HEK293 (cell line): ENCODE data around the gene RPL14.
"Not testable (repeated sequence)": the region's sequence is repeated elsewhere in the genome, so short reads cannot be mapped to it uniquely, and the experiment has no call there.

Experiments
- CTCF ChIA-PET: fragments of 350-600 bp; formaldehyde crosslinking; extraction: SDS; loops from one replicate; lab custom pipeline; 2021; ENCODE audit warnings: antibody characterized with exemption; lab: Yijun Ruan, JAX
- POLR2A ChIA-PET: fragments of 300-600 bp; formaldehyde crosslinking; extraction: SDS; loops from one replicate; lab custom pipeline; 2020; ENCODE audit warnings: antibody characterized with exemption, inconsistent platforms; lab: Yijun Ruan, JAX
- H3K27ac ChIP-seq: fragments of 200-500 bp; sonication (Bioruptor generic); 2 replicates; pipeline ENCODE4 v1.5.1; 2014; ENCODE audit warnings: low read depth, low read length, control low read depth, inconsistent platforms; ENCODE audit errors: extremely low read depth
- H3K36me3 ChIP-seq, 2 experiments: fragments of 200-500 bp in 1 of 2; sonication (Bioruptor generic) in 1 of 2; 1 replicate in 1 of 2; 2 replicates in 1 of 2; pipeline ENCODE4 v1.5.1; 2014 to 2017; ENCODE audit warnings: inconsistent platforms in 2 of 2, low read length in 2 of 2; ENCODE audit not compliant: control insufficient read depth in 2 of 2, insufficient read depth in 1 of 2
- H3K4me1 ChIP-seq: fragments of 200-500 bp; sonication (Bioruptor generic); 2 replicates; pipeline ENCODE4 v1.5.1; 2014; ENCODE audit warnings: mild to moderate bottlenecking, low read length, inconsistent platforms; ENCODE audit not compliant: control insufficient read depth, insufficient read depth
- H3K4me3 ChIP-seq: 2 replicates; pipeline ENCODE4 v1.5.1; 2011; ENCODE audit warnings: low read depth, mild to moderate bottlenecking, control low read depth, low read length, moderate library complexity
- H3K9me3 ChIP-seq: fragments of 200-500 bp; sonication (Bioruptor generic); 2 replicates; pipeline ENCODE4 v1.5.1; 2014; ENCODE audit warnings: low read depth, low read length, inconsistent platforms; ENCODE audit not compliant: control insufficient read depth, insufficient read depth
- CTCF ChIP-seq: fragments of 450-650 bp; formaldehyde crosslinking; IDR thresholded peaks from 2 replicates; pipeline ENCODE4 v1.5.1; 2016; ENCODE audit warnings: missing biosample characterization, missing genetic modification characterization
- HOXD13 ChIP-seq: sonication (generic); formaldehyde crosslinking; IDR thresholded peaks from 2 replicates; pipeline ENCODE4 v1.8.0; 2022; ENCODE audit warnings: missing genetic modification reagents, borderline replicate concordance
- MZF1 ChIP-seq: fragments of 450-650 bp; formaldehyde crosslinking; IDR thresholded peaks from 2 replicates; pipeline ENCODE4 v1.5.1; 2017; ENCODE audit warnings: missing biosample characterization, missing genetic modification characterization, borderline replicate concordance
- OVOL3 ChIP-seq: fragments of 450-650 bp; formaldehyde crosslinking; IDR thresholded peaks from 2 replicates; pipeline ENCODE4 v1.5.1; 2016; ENCODE audit warnings: missing biosample characterization, missing genetic modification characterization
- PRDM4 ChIP-seq: fragments of 450-650 bp; formaldehyde crosslinking; IDR thresholded peaks from 2 replicates; pipeline ENCODE4 v1.5.1; 2017; ENCODE audit warnings: missing biosample characterization, missing genetic modification characterization
- SP7 ChIP-seq: fragments of 450-650 bp; formaldehyde crosslinking; IDR thresholded peaks from 2 replicates; pipeline ENCODE4 v1.5.1; 2016; ENCODE audit warnings: missing biosample characterization, missing genetic modification characterization
- WT1 ChIP-seq: fragments of 450-650 bp; formaldehyde crosslinking; IDR thresholded peaks from 2 replicates; pipeline ENCODE4 v1.5.1; 2016; ENCODE audit warnings: missing biosample characterization, missing genetic modification characterization
- ZNF133 ChIP-seq: fragments of 450-650 bp; formaldehyde crosslinking; IDR thresholded peaks from 2 replicates; pipeline ENCODE4 v1.5.1; 2016; ENCODE audit warnings: missing biosample characterization, missing genetic modification characterization
- ZNF138 ChIP-seq: fragments of 450-650 bp; formaldehyde crosslinking; IDR thresholded peaks from 2 replicates; pipeline ENCODE4 v1.5.1; 2016; ENCODE audit warnings: missing biosample characterization, missing genetic modification characterization, borderline replicate concordance
- ZNF155 ChIP-seq: fragments of 450-650 bp; formaldehyde crosslinking; IDR thresholded peaks from 2 replicates; pipeline ENCODE4 v1.5.1; 2016; ENCODE audit warnings: missing biosample characterization, missing genetic modification characterization
- ZNF16 ChIP-seq: fragments of 450-650 bp; formaldehyde crosslinking; IDR thresholded peaks from 2 replicates; pipeline ENCODE4 v1.5.1; 2016; ENCODE audit warnings: low read depth, missing biosample characterization, missing genetic modification characterization
- ZNF174 ChIP-seq: fragments of 450-650 bp; formaldehyde crosslinking; IDR thresholded peaks from 2 replicates; pipeline ENCODE4 v1.5.0; 2017; ENCODE audit warnings: missing biosample characterization, mild to moderate bottlenecking, missing genetic modification characterization
- ZNF19 ChIP-seq: fragments of 450-650 bp; formaldehyde crosslinking; IDR thresholded peaks from 2 replicates; pipeline ENCODE4; 2016; ENCODE audit warnings: missing biosample characterization, missing genetic modification characterization, low read depth
- ZNF2 ChIP-seq: fragments of 450-650 bp; formaldehyde crosslinking; IDR thresholded peaks from 2 replicates; pipeline ENCODE4 v1.5.1; 2016; ENCODE audit warnings: missing biosample characterization, missing genetic modification characterization
- ZNF24 ChIP-seq: fragments of 450-650 bp; formaldehyde crosslinking; IDR thresholded peaks from 2 replicates; pipeline ENCODE4 v1.5.1; 2016; ENCODE audit warnings: missing biosample characterization, missing genetic modification characterization
- ZNF521 ChIP-seq: fragments of 450-650 bp; formaldehyde crosslinking; IDR thresholded peaks from 2 replicates; pipeline ENCODE4 v1.5.1; 2017; ENCODE audit warnings: missing biosample characterization, mild to moderate bottlenecking, missing genetic modification characterization
- ZNF549 ChIP-seq: fragments of 450-650 bp; IDR thresholded peaks from 2 replicates; pipeline ENCODE4 v1.5.1; 2018; ENCODE audit warnings: missing biosample characterization, missing genetic modification characterization, mild to moderate bottlenecking, inconsistent platforms, moderate library complexity
- ZNF580 ChIP-seq: fragments of 450-650 bp; formaldehyde crosslinking; IDR thresholded peaks from 2 replicates; pipeline ENCODE4 v1.5.1; 2016; ENCODE audit warnings: missing biosample characterization, missing genetic modification characterization
- ZSCAN30 ChIP-seq: fragments of 450-650 bp; IDR thresholded peaks from 2 replicates; pipeline ENCODE4 v1.5.1; 2018; ENCODE audit warnings: missing biosample characterization, mild to moderate bottlenecking, missing genetic modification characterization, moderate library complexity
- TF ChIP-seq, protein P1 (sequence below): fragments of 450-650 bp; formaldehyde crosslinking; IDR thresholded peaks from 2 replicates; pipeline ENCODE4 v1.5.1; 2016; ENCODE audit warnings: missing biosample characterization, missing genetic modification characterization, borderline replicate concordance

RPL14 gene

DNA sequence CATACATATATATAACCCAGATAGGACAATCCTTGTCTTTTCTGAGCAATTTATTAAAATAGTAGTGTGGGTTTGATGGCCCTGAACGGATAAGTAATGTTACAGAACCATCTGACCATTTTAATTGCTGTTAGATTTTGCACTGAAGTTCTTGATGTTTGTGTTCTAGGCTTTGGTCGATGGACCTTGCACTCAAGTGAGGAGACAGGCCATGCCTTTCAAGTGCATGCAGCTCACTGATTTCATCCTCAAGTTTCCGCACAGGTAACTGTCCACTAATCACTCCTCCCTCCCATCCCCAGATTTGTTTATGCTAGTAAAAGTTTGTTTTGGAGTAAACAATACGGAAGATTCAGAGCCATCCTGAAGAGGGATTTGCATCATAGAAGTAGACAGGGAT is 1.3 kb downstream of the RPL14 start:
- Histone ChIP-seq H3K9me3 (no peaks in the 10 kb centered on the region), H3K4me1 (no peaks in the 10 kb centered on the region), H3K36me3 (peaks cover 33 to 58% of the 10 kb centered on the region in 2 experiments; a peak in 2 of 3 replicates), H3K4me3 (peak overlapping the region; percentile 90), H3K27ac (no peak overlapping the region)
- ChIA-PET POLR2A (no interaction called here), CTCF (no interaction called here)
- no peak for TF ChIP-seq ZNF133
- no peak for TF ChIP-seq ZNF138 (tag by site-specific recombination)

DNA sequence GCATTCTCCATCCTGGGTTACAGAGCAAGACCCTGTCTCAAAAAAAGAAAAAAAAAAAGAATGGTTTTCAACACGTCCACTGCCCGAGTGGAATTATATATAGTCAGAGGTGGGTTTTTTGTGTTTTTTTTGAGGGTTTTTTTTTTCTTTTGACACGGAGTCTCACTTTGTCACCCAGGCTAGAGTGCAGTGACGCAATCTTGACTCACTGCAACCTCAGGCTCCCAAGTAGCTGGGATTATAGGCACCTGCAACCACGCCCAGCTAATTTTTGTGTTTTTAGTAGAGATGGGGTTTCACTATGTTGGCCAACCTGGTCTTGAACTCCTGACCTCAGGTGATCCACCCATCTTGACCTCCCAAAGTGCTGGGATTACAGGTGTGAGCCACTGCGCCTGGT is 3.3 kb downstream of the RPL14 start:
- H3K4me1 ChIP-seq, H3K27ac ChIP-seq, POLR2A ChIA-PET, H3K4me3 ChIP-seq, H3K9me3 ChIP-seq: not testable (repeated sequence)
- CTCF ChIA-PET = interaction anchor here (0.7 to 1.0 kb wide), 2 partner anchors 27 to 45 kb away, joined by 4 read pairs; partner anchors contain the start of gene ZNF620
- peaks cover 33 to 78% of the 10 kb centered on the region in 2 experiments; a peak in 2 of 3 replicates for H3K36me3 ChIP-seq

DNA sequence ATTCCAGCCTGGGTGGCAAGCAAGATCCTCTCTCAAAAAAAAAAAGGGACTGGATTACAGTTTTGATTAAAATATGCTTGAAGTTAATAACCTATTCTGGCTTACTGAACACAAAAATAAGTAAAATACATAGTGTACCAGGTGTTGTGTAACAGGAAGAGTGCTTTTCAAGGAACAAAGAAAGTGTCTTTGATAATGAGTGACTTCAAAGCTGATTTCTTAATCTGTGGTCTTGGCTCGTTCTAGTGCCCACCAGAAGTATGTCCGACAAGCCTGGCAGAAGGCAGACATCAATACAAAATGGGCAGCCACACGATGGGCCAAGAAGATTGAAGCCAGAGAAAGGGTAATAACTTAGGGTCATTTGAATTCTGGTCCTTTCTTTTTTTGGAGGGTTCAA is 4.0 kb downstream of the RPL14 start:
- POLR2A ChIA-PET = interaction anchor here (0.6 kb wide), 1 partner anchor 10 kb away, joined by 3 read pairs; no protein-coding TSS in a partner anchor
- Histone ChIP-seq H3K4me3 (no peak overlapping the region), H3K4me1 (no peaks in the 10 kb centered on the region), H3K36me3 (peaks cover 33 to 81% of the 10 kb centered on the region in 2 experiments; a peak in 2 of 3 replicates), H3K9me3 (no peaks in the 10 kb centered on the region), H3K27ac (no peak overlapping the region)
- TF ChIP-seq ZNF24 (tag by site-specific recombination) = no peak
- no peak for TF ChIP-seq CTCF (tag by site-specific recombination)
- TF ChIP-seq ZNF521 (tag by site-specific recombination) = no peak
- no peak for TF ChIP-seq ZNF2 (tag by site-specific recombination)
- TF ChIP-seq ZNF155 = no peak
- no peak for TF ChIP-seq ZSCAN30
- no peak for TF ChIP-seq HOXD13
- TF ChIP-seq OVOL3 = no peak
- TF ChIP-seq PRDM4 = no peak
- no peak for TF ChIP-seq ZNF174 (tag by site-specific recombination)
- no peak for TF ChIP-seq ZNF19
- no peak for TF ChIP-seq WT1 (tag by site-specific recombination)
- TF ChIP-seq ZNF580 = no peak
- TF ChIP-seq, protein P1, sequence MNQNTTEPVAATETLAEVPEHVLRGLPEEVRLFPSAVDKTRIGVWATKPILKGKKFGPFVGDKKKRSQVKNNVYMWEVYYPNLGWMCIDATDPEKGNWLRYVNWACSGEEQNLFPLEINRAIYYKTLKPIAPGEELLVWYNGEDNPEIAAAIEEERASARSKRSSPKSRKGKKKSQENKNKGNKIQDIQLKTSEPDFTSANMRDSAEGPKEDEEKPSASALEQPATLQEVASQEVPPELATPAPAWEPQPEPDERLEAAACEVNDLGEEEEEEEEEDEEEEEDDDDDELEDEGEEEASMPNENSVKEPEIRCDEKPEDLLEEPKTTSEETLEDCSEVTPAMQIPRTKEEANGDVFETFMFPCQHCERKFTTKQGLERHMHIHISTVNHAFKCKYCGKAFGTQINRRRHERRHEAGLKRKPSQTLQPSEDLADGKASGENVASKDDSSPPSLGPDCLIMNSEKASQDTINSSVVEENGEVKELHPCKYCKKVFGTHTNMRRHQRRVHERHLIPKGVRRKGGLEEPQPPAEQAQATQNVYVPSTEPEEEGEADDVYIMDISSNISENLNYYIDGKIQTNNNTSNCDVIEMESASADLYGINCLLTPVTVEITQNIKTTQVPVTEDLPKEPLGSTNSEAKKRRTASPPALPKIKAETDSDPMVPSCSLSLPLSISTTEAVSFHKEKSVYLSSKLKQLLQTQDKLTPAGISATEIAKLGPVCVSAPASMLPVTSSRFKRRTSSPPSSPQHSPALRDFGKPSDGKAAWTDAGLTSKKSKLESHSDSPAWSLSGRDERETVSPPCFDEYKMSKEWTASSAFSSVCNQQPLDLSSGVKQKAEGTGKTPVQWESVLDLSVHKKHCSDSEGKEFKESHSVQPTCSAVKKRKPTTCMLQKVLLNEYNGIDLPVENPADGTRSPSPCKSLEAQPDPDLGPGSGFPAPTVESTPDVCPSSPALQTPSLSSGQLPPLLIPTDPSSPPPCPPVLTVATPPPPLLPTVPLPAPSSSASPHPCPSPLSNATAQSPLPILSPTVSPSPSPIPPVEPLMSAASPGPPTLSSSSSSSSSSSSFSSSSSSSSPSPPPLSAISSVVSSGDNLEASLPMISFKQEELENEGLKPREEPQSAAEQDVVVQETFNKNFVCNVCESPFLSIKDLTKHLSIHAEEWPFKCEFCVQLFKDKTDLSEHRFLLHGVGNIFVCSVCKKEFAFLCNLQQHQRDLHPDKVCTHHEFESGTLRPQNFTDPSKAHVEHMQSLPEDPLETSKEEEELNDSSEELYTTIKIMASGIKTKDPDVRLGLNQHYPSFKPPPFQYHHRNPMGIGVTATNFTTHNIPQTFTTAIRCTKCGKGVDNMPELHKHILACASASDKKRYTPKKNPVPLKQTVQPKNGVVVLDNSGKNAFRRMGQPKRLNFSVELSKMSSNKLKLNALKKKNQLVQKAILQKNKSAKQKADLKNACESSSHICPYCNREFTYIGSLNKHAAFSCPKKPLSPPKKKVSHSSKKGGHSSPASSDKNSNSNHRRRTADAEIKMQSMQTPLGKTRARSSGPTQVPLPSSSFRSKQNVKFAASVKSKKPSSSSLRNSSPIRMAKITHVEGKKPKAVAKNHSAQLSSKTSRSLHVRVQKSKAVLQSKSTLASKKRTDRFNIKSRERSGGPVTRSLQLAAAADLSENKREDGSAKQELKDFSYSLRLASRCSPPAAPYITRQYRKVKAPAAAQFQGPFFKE (tag by site-specific recombination) = no peak
- no peak for TF ChIP-seq MZF1 (tag by site-specific recombination)
- TF ChIP-seq SP7 (tag by site-specific recombination) = no peak
- no peak for TF ChIP-seq ZNF549 (tag by site-specific recombination)
- no peak for TF ChIP-seq ZNF16 (tag by site-specific recombination)
- CTCF ChIA-PET = interaction anchor here (0.7 to 1.0 kb wide), 3 partner anchors 26 to 1403 kb away, joined by 3 to 4 read pairs (median 4); partner anchors contain the start of gene ZNF620
